H1 (cell line): ENCODE measurements around the gene ITPR3. TPM values are rescaled to one million over a fixed set of nuclear protein-coding genes. Genes with fewer than 3 reads are reported as not detected.

Source experiments
- CTCF ChIA-PET: fragments of 300-600 bp; sonication (Branson Sonifier 250); formaldehyde crosslinking; loops from one replicate; lab custom pipeline; 2021; ENCODE audit not compliant: partially characterized antibody; lab: Charles Lee
- POLR2A ChIA-PET: fragments of 300-600 bp; sonication (Branson Sonifier 250); formaldehyde crosslinking; loops from one replicate; lab custom pipeline; 2021; ENCODE audit warnings: inconsistent platforms; ENCODE audit not compliant: partially characterized antibody; lab: Charles Lee
- DNase-seq, 2 experiments: peaks; one replicate each; pipeline versions ENCODE4 v3.0.0 to v3.0.0-alpha.2; 2010 to 2022; ENCODE audit warnings: low spot score in 2 of 2, low read depth in 1 of 2, mixed read lengths in 1 of 2
- FAIRE-seq: peaks from 2 replicates; lab custom pipeline; 2011; peaks lifted over from hg19 to GRCh38; lab: Jason Lieb, UNC
- H2AFZ ChIP-seq: 2 replicates; pipeline ENCODE4 v1.8.1; 2012; ENCODE audit warnings: low read length, inconsistent platforms
- H2AK5ac ChIP-seq: 2 replicates; pipeline ENCODE4 v1.6.1; 2013; ENCODE audit warnings: low read depth, low read length
- H2BK120ac ChIP-seq: replicated peaks from 2 replicates; pipeline ENCODE3; 2013; ENCODE audit warnings: low read depth, low read length, inconsistent platforms
- H2BK12ac ChIP-seq: 2 replicates; pipeline ENCODE4 v1.6.1; 2013; ENCODE audit warnings: low read depth, low read length
- H2BK15ac ChIP-seq: 2 replicates; pipeline ENCODE4 v1.6.1; 2013; ENCODE audit warnings: low read length
- H2BK20ac ChIP-seq: 2 replicates; pipeline ENCODE4 v1.6.1; 2013; ENCODE audit warnings: low read length
- H2BK5ac ChIP-seq: 2 replicates; pipeline ENCODE4 v1.6.1; 2013; ENCODE audit warnings: low read depth, low read length
- H3K14ac ChIP-seq: 2 replicates; pipeline ENCODE4 v1.6.1; 2013; ENCODE audit warnings: inconsistent platforms; ENCODE audit not compliant: insufficient read length
- H3K18ac ChIP-seq: 2 replicates; pipeline ENCODE4 v1.6.1; 2013; ENCODE audit warnings: low read length; ENCODE audit errors: extremely low read depth
- H3K23ac ChIP-seq: 2 replicates; pipeline ENCODE4 v1.6.1; 2013; ENCODE audit warnings: inconsistent platforms; ENCODE audit not compliant: insufficient read length
- H3K23me2 ChIP-seq: 2 replicates; pipeline ENCODE4 v1.6.1; 2013; ENCODE audit warnings: low read depth, low read length
- H3K27ac ChIP-seq: 2 replicates; pipeline ENCODE4 v1.6.1; 2011; ENCODE audit warnings: low read depth, low read length, inconsistent platforms
- H3K27me3 ChIP-seq, 4 experiments: replicated peaks in 1 of 4; 1 replicate in 1 of 4; 2 replicates in 3 of 4; pipeline versions ENCODE4 v1.6.1 to v1.8.1; 2011 to 2013; ENCODE audit warnings: low read length in 3 of 4, mild to moderate bottlenecking in 3 of 4, inconsistent platforms in 2 of 4, mixed read lengths in 2 of 4, moderate library complexity in 1 of 4; ENCODE audit not compliant: control insufficient read depth in 3 of 4, insufficient read depth in 3 of 4; ENCODE audit errors: extremely low read depth in 1 of 4
- H3K36me3 ChIP-seq, 4 experiments: 2 replicates each; pipeline versions ENCODE4 v1.6.1 to v1.8.1; 2011 to 2013; ENCODE audit warnings: mild to moderate bottlenecking in 4 of 4, low read length in 3 of 4, moderate library complexity in 2 of 4, control low read depth in 1 of 4, inconsistent platforms in 1 of 4; ENCODE audit not compliant: insufficient read depth in 4 of 4, control insufficient read depth in 2 of 4
- H3K4ac ChIP-seq: replicated peaks from 2 replicates; pipeline ENCODE3; 2013; ENCODE audit warnings: low read length, low read depth, mixed read lengths, inconsistent platforms; ENCODE audit not compliant: insufficient read length
- H3K4me1 ChIP-seq, 4 experiments: replicated peaks in 1 of 4; 1 replicate in 1 of 4; 2 replicates in 3 of 4; pipeline versions ENCODE4 v1.6.1 to v1.8.1; 2011 to 2013; ENCODE audit warnings: low read length in 3 of 4, inconsistent platforms in 2 of 4, mixed read lengths in 1 of 4; ENCODE audit not compliant: insufficient read depth in 4 of 4, control insufficient read depth in 3 of 4
- H3K4me2 ChIP-seq, 2 experiments: 2 replicates each; pipeline versions ENCODE4 v1.6.1 to v1.8.1; 2011 to 2013; ENCODE audit warnings: low read depth in 2 of 2, low read length in 2 of 2, control low read depth in 1 of 2, inconsistent platforms in 1 of 2, mild to moderate bottlenecking in 1 of 2; ENCODE audit not compliant: insufficient read depth in 1 of 2
- H3K4me3 ChIP-seq, 4 experiments: fragments of 200-600, 300-600 bp in 1 of 4; sonication (generic), shearing (Covaris generic), sonication (Bioruptor Twin) in 1 of 4; 2 replicates each; pipeline versions ENCODE4 v1.5.1 to v1.8.1; 2011 to 2016; ENCODE audit warnings: low read length in 4 of 4, low read depth in 3 of 4, control low read depth in 2 of 4, inconsistent platforms in 2 of 4, mild to moderate bottlenecking in 2 of 4, mixed read lengths in 1 of 4, moderate library complexity in 1 of 4; ENCODE audit not compliant: insufficient read depth in 2 of 4; ENCODE audit errors: extremely low read depth in 1 of 4
- H3K56ac ChIP-seq: replicated peaks from 2 replicates; pipeline ENCODE3; 2013; ENCODE audit warnings: low read depth, mild to moderate bottlenecking, mixed read lengths, low read length, inconsistent platforms; ENCODE audit not compliant: insufficient read length
- H3K79me1 ChIP-seq: 2 replicates; pipeline ENCODE4 v1.6.1; 2013; ENCODE audit warnings: low read depth, low read length, control low read depth
- H3K79me2 ChIP-seq, 2 experiments: 2 replicates each; pipeline versions ENCODE4 v1.6.1 to v1.8.1; 2012 to 2013; ENCODE audit warnings: low read length in 2 of 2, mild to moderate bottlenecking in 2 of 2, inconsistent platforms in 1 of 2; ENCODE audit not compliant: insufficient read depth in 2 of 2, control insufficient read depth in 1 of 2
- H3K9ac ChIP-seq, 4 experiments: replicated peaks in 1 of 4; 1 replicate in 1 of 4; 2 replicates in 3 of 4; pipeline versions ENCODE4 v1.6.1 to v1.8.1; 2011 to 2013; ENCODE audit warnings: low read depth in 3 of 4, low read length in 3 of 4, control low read depth in 2 of 4, mild to moderate bottlenecking in 2 of 4, moderate library complexity in 2 of 4, inconsistent platforms in 1 of 4; ENCODE audit errors: extremely low read depth in 1 of 4
- H3K9me3 ChIP-seq, 2 experiments: 2 replicates each; pipeline versions ENCODE4 v1.6.1 to v1.8.1; 2012 to 2013; ENCODE audit warnings: mild to moderate bottlenecking in 2 of 2, moderate library complexity in 2 of 2, control low read depth in 1 of 2, inconsistent platforms in 1 of 2, low read depth in 1 of 2, low read length in 1 of 2, mixed read lengths in 1 of 2; ENCODE audit not compliant: insufficient read depth in 2 of 2
- H4K20me1 ChIP-seq, 2 experiments: replicated peaks in 1 of 2; 2 replicates each; pipeline versions ENCODE3 to v1.8.1; 2011 to 2013; ENCODE audit warnings: inconsistent platforms in 2 of 2, low read length in 2 of 2, mild to moderate bottlenecking in 1 of 2; ENCODE audit not compliant: insufficient read depth in 2 of 2, control insufficient read depth in 1 of 2
- H4K5ac ChIP-seq: 2 replicates; pipeline ENCODE4 v1.6.1; 2013; ENCODE audit warnings: low read length, low read depth, mixed read lengths, inconsistent platforms; ENCODE audit not compliant: insufficient read length
- H4K8ac ChIP-seq: 2 replicates; pipeline ENCODE4 v1.8.0; 2013; ENCODE audit warnings: mild to moderate bottlenecking, moderate library complexity, low read length, inconsistent platforms; ENCODE audit not compliant: insufficient read depth; ENCODE audit errors: extremely low read depth
- H4K91ac ChIP-seq: replicated peaks from 2 replicates; pipeline ENCODE3; 2013; ENCODE audit warnings: low read length, mixed read lengths, inconsistent platforms; ENCODE audit not compliant: insufficient read length
- BRCA1 ChIP-seq: IDR thresholded peaks from 2 replicates; pipeline ENCODE4 v1.6.1; 2012; ENCODE audit warnings: low read depth, low read length, improper control_type of control experiment
- CBX5 ChIP-seq: fragments of 300-800, 300-1000 bp; sonication (generic); IDR thresholded peaks from 2 replicates; pipeline ENCODE4 v1.7.1; 2016; ENCODE audit warnings: antibody characterized with exemption, low read length, low read depth
- CHD2 ChIP-seq: IDR thresholded peaks from 2 replicates; pipeline ENCODE4 v1.6.1; 2012; ENCODE audit warnings: low read length, improper control_type of control experiment
- EGR1 ChIP-seq: IDR thresholded peaks from 2 replicates; pipeline ENCODE4 v1.6.1; 2011; ENCODE audit warnings: low read depth, low read length, borderline replicate concordance
- EZH2 ChIP-seq: fragments of 200-600 bp; sonication (generic); IDR thresholded peaks from 2 replicates; pipeline ENCODE4 v1.7.1; 2012; ENCODE audit warnings: low read depth, mild to moderate bottlenecking, moderate library complexity, low read length, inconsistent platforms; ENCODE audit not compliant: severe bottlenecking
- POU5F1 ChIP-seq: IDR thresholded peaks from 2 replicates; pipeline ENCODE4 v1.6.1; 2011; ENCODE audit warnings: low read depth, mild to moderate bottlenecking, low read length, moderate library complexity
- SIX5 ChIP-seq: IDR thresholded peaks from 2 replicates; pipeline ENCODE4 v1.6.1; 2011; ENCODE audit warnings: mild to moderate bottlenecking, low read depth, low read length
- SP1 ChIP-seq: IDR thresholded peaks from 2 replicates; pipeline ENCODE4 v1.6.1; 2011; ENCODE audit warnings: low read depth, low read length
- SUZ12 ChIP-seq: fragments of 200-600 bp; sonication (generic); IDR thresholded peaks from 2 replicates; pipeline ENCODE4 v1.6.1; 2012; ENCODE audit warnings: mild to moderate bottlenecking, inconsistent platforms, low read length, moderate library complexity, mixed read lengths
- TAF7 ChIP-seq: optimal IDR thresholded peaks from 2 replicates; pipeline ENCODE3; 2011; ENCODE audit warnings: low read depth, mild to moderate bottlenecking, inconsistent platforms, low read length, moderate library complexity, borderline replicate concordance
- YY1 ChIP-seq: IDR thresholded peaks from 2 replicates; pipeline ENCODE4 v1.6.1; 2011; ENCODE audit warnings: low read depth, mild to moderate bottlenecking, low read length
- WGBS, 2 experiments: shearing (Covaris generic) in 1 of 2; methylation state at CpG; one replicate each; pipeline versions ENCODE4 v1.1.6 to v1.1.7; 2013 to 2015; ENCODE audit warnings: low lambda C conversion rate in 2 of 2, mixed read lengths in 2 of 2, inconsistent platforms in 1 of 2, low coverage in 1 of 2, missing lambda C conversion rate in 1 of 2; ENCODE audit not compliant: insufficient replicate concordance in 2 of 2, insufficient coverage in 1 of 2, insufficient read length in 1 of 2; ENCODE audit errors: extremely low coverage in 1 of 2, missing lambda C conversion rate in 1 of 2; 5-methylcytosine and 5-hydroxymethylcytosine counted together
- polyA plus RNA-seq, 7 experiments: library from polyadenylated mRNA; depleted of rRNA in 3 of 7; stranded (reverse) in 5 of 7; unstranded in 2 of 7; fragments of >200 nt in 5 of 7; fragments of 200-250 nt in 2 of 7; gene quantifications; 1 replicate in 5 of 7; 2 replicates in 1 of 7; 4 replicates in 1 of 7; pipeline versions ENCODE4 v1.2.1 to v1.2.3, GENCODE V29; 2011 to 2013; ENCODE audit warnings: missing spikeins in 2 of 7, mixed read lengths in 2 of 7
- total RNA-seq: library from RNA; stranded (reverse); fragmentation: NEBNext Ultra II Directional; extraction: Animal tissue kit (Norgen Biotek cat#: 25700); gene quantifications from 2 replicates; pipeline ENCODE4 v1.2.1, GENCODE V29; 2021
- TF ChIP-seq, protein P1 (sequence below): IDR thresholded peaks from 2 replicates; pipeline ENCODE4 v1.6.1; 2011; ENCODE audit warnings: low read length, improper control_type of control experiment

Gene ITPR3
- total and polyA plus RNA-seq, 2 of the 8 experiments (the other 6 are each of a cell fraction or from before 2014, with no cell fraction given), result 29.1 to 45.7 TPM

DNA sequence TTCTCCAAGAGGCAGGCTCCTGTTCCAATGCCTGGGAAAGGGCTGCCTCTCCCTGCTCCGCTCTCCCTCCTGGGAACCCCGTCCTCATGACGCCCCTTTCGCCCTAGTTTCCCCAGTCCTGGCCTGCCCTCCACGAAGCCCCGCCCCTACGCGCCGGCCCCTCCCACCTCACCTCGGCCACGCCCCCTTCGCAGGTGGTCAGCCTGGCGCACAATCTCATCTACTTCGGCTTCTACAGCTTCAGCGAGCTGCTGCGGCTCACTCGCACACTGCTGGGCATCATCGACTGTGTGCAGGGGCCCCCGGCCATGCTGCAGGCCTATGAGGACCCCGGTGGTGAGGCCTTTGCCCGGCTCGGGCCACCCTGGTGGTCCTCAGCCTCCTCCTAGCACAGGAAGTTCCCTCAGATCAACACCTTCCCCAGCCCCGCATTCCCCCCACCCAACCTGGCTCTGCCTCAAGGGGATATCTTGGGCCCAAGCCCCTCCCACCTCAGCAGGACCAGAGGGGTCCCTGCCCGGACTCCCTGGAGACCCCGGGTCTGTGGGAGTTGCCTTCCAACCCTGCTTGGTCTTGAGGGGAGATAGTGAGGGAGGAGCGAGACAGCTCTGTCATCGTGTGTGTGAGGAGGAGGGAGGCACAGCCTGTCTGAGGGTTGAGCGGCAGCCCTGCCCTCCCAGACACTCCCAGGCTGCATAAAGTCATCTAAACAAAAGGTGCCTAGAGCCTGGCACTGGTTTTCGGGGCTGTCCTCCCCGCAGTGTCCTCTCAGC, 50.0 kb downstream of the ITPR3 start:
- no peak overlapping the region for H3K4me3 ChIP-seq
- H3K23ac ChIP-seq, result no peak overlapping the region
- no peak overlapping the region for H2BK20ac ChIP-seq
- ChIA-PET CTCF (interaction anchor here (0.8 to 12.7 kb wide), 11 partner anchors 12 to 88 kb away, joined by 3 to 131 read pairs (median 6); no protein-coding TSS in a partner anchor), POLR2A (interaction anchor here (0.6 to 1.3 kb wide), 4 partner anchors 12 to 226 kb away, joined by 3 to 4 read pairs (median 4); no protein-coding TSS in a partner anchor)
- 76% methylated on average over 27 of the region's 30 CpGs; no CpG with 5 or more reads in 1 of the 2 experiments for WGBS, 2 experiments
- H2BK12ac ChIP-seq, result no peak overlapping the region
- peaks cover 0 to 3% (median 1%) of the 10 kb centered on the region in 4 experiments; a peak in 1 of 7 replicates for H3K4me1 ChIP-seq
- H4K8ac ChIP-seq, result no peak overlapping the region
- H3K18ac ChIP-seq, result no peak overlapping the region
- H3K36me3 ChIP-seq, result peaks cover 13 to 32% (median 21%) of the 10 kb centered on the region in 4 experiments
- peaks cover 2 to 4% of the 10 kb centered on the region in 2 experiments for H4K20me1 ChIP-seq
- no peaks in the 10 kb centered on the region for H3K27me3 ChIP-seq
- no peak overlapping the region for H2AK5ac ChIP-seq
- H2BK5ac ChIP-seq, result 0 out of 2 replicates have a peak overlapping the region, but pooled peaks have one; percentile 30
- H4K5ac ChIP-seq, result no peak overlapping the region
- no peak overlapping the region for H4K91ac ChIP-seq
- H3K14ac ChIP-seq, result no peak overlapping the region
- peak in 1 of 2 experiments; percentile 95 for DNase-seq
- no peaks in the 10 kb centered on the region for H3K9me3 ChIP-seq
- H3K4ac ChIP-seq, result no peak overlapping the region
- H3K79me1 ChIP-seq, result no peaks in the 10 kb centered on the region
- H3K27ac ChIP-seq, result no peak overlapping the region
- no peak overlapping the region; a peak in 2 of 7 replicates for H3K9ac ChIP-seq
- H3K56ac ChIP-seq, result no peak overlapping the region
- H3K79me2 ChIP-seq, result no peaks in the 10 kb centered on the region
- H3K23me2 ChIP-seq, result no peaks in the 10 kb centered on the region
- no peak overlapping the region for H2BK15ac ChIP-seq
- H2AFZ ChIP-seq, result no peak overlapping the region
- FAIRE-seq, result no peak
- no peak overlapping the region for H2BK120ac ChIP-seq
- H3K4me2 ChIP-seq, result no peak overlapping the region
- TF ChIP-seq CBX5 (no peak), POU5F1 (no peak), EZH2 (no peak), YY1 (no peak), BRCA1 (no peak), EGR1 (no peak), SIX5 (no peak), SUZ12 (no peak), CHD2 (no peak), TAF7 (no peak), SP1 (no peak)
- TF ChIP-seq, protein P1, sequence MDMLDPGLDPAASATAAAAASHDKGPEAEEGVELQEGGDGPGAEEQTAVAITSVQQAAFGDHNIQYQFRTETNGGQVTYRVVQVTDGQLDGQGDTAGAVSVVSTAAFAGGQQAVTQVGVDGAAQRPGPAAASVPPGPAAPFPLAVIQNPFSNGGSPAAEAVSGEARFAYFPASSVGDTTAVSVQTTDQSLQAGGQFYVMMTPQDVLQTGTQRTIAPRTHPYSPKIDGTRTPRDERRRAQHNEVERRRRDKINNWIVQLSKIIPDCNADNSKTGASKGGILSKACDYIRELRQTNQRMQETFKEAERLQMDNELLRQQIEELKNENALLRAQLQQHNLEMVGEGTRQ, result no peak
